AG09319 (cell line): ENCODE data around the gene SETBP1.

Experiments used
- DNase-seq: peaks from one replicate; pipeline ENCODE4 v3.0.0-alpha.2; 2010; ENCODE audit warnings: low read depth; ENCODE audit errors: extremely low read depth
- CTCF ChIP-seq: IDR thresholded peaks from 2 replicates; pipeline ENCODE4 v1.5.1; 2011; ENCODE audit warnings: low read depth, mild to moderate bottlenecking, inconsistent platforms, low read length, moderate library complexity

Gene SETBP1

GRCh38 chr18:45025089-45025450, 344.4 kb downstream of the SETBP1 start:
- DNase-seq, result no peak
- TF ChIP-seq CTCF, result no peak

GRCh38 chr18:45026162-45026561, 345.5 kb downstream of the SETBP1 start:
- TF ChIP-seq CTCF, result no peak
- no peak for DNase-seq

- TF ChIP-seq CTCF, result no peak
- no peak for DNase-seq
These were observed 353.5 kb downstream of the SETBP1 start for GRCh38 chr18:45034179-45034578.

GRCh38 chr18:45037618-45038017, 356.9 kb downstream of the SETBP1 start:
- no peak for DNase-seq
- TF ChIP-seq CTCF, result no peak

GRCh38 chr18:45039376-45039775, 358.7 kb downstream of the SETBP1 start:
- no peak for DNase-seq
- TF ChIP-seq CTCF, result no peak

- TF ChIP-seq CTCF, result no peak
These were observed 360.2 kb downstream of the SETBP1 start for GRCh38 chr18:45040879-45041278.

GRCh38 chr18:45044787-45045186, 364.1 kb downstream of the SETBP1 start:
- DNase-seq, result no peak
- no peak for TF ChIP-seq CTCF

More at GRCh38 chr18:45040879-45041278, 360.2 kb downstream of the SETBP1 start:
- DNase-seq, result no peak

GRCh38 chr18:45046228-45046627, 365.5 kb downstream of the SETBP1 start:
- no peak for TF ChIP-seq CTCF
- no peak for DNase-seq
